ENCODE measurements around the gene SAA2. TPM values are rescaled to one million over a fixed set of nuclear protein-coding genes. Genes with fewer than 3 reads are reported as not detected.

The SAA2 gene
- polyA plus RNA-seq, 1 donor (not counting 4 experiments of a cell fraction or from before 2014, with no cell fraction given), result 1.2 TPM

DNA sequence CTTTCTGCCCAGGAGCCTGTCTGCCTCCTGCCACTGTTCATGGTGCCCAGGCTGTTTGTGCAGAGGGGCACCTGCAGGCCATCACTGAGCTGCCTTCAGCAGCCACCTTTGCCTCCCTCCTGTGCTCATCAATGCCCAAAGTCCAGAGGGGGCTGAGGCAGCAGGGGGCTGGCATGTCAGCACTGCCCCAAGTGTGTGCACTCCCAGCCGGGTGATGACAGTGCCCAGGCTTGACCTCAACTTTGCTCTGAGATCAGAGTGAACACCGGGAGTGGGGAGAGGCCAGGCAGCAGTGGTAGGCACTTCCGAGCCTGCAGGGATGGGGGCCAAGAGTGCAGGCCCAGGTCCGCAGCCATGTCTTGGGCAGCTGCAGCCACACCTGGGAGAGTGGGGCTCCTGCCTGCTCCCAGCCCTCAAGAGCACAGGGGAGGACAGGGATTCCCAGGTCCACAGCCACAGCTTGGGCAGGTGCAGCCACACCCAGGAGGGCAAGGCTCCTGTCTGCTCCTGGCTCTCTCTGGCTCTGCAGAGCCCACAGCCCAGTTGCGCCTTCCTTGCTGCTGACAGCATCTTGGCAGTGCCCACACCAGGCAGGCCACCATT is 27.1 kb downstream of the SAA2 start:
- Histone ChIP-seq H2AFZ (ENCODE audit: control insufficient read depth, low read length) (no peak overlapping the region), H3K9ac (ENCODE audit: control insufficient read depth, extremely low read depth, insufficient read depth, low read length) (no peak overlapping the region), H3K27ac (ENCODE audit: control insufficient read depth, insufficient read depth, low read length) (no peak overlapping the region), H3K9me1 (ENCODE audit: control insufficient read depth, extremely low read depth, insufficient read depth, low read length) (no peaks in the 10 kb centered on the region), H3K36me3 (ENCODE audit: control insufficient read depth in 2 of 2, extremely low read depth in 1 of 2, insufficient read depth in 2 of 2, low read length in 2 of 2) (no peaks in the 10 kb centered on the region), H3K79me2 (ENCODE audit: control insufficient read depth, insufficient read depth, low read length) (no peaks in the 10 kb centered on the region), H3K4me3 (ENCODE audit: control insufficient read depth in 2 of 3, extremely low read depth in 1 of 3, insufficient read depth in 2 of 3, low read depth in 1 of 3, low read length in 3 of 3) (no peak overlapping the region), H3K4me1 (ENCODE audit: control insufficient read depth, extremely low read depth, insufficient read depth, low read length) (no peaks in the 10 kb centered on the region), H4K20me1 (ENCODE audit: control insufficient read depth, extremely low read depth, insufficient read depth, low read length) (no peaks in the 10 kb centered on the region), H3K4me2 (ENCODE audit: control insufficient read depth, extremely low read depth, insufficient read depth, low read depth, low read length) (no peak overlapping the region), H3K27me3 (ENCODE audit: control insufficient read depth, extremely low read depth, insufficient read depth, low read length) (peaks cover 4% of the 10 kb centered on the region), H3K9me3 (ENCODE audit: control insufficient read depth, low read depth, low read length) (no peaks in the 10 kb centered on the region)
- dilution Hi-C loops (cut with MboI; ENCODE audit: extremely low pct_ligation_motif_present, low sequenced_read_pairs), result no loop called here
- FAIRE-seq (no peak), DNase-seq (ENCODE audit: low read depth, low spot score) (no peak)
- TF ChIP-seq, protein P1, sequence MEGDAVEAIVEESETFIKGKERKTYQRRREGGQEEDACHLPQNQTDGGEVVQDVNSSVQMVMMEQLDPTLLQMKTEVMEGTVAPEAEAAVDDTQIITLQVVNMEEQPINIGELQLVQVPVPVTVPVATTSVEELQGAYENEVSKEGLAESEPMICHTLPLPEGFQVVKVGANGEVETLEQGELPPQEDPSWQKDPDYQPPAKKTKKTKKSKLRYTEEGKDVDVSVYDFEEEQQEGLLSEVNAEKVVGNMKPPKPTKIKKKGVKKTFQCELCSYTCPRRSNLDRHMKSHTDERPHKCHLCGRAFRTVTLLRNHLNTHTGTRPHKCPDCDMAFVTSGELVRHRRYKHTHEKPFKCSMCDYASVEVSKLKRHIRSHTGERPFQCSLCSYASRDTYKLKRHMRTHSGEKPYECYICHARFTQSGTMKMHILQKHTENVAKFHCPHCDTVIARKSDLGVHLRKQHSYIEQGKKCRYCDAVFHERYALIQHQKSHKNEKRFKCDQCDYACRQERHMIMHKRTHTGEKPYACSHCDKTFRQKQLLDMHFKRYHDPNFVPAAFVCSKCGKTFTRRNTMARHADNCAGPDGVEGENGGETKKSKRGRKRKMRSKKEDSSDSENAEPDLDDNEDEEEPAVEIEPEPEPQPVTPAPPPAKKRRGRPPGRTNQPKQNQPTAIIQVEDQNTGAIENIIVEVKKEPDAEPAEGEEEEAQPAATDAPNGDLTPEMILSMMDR (optimal IDR thresholded peaks at IDR 0.05 in 1 of 3, IDR thresholded peaks at IDR 0.05 in 1 of 3, conservative IDR thresholded peaks at IDR 0.05 in 1 of 3; ENCODE audit: extremely low read depth in 1 of 3, insufficient read depth in 2 of 3, low read length in 3 of 3), result no peak
- no peak for TF ChIP-seq EZH2 (IDR thresholded peaks at IDR 0.05; ENCODE audit: low read length)

DNA sequence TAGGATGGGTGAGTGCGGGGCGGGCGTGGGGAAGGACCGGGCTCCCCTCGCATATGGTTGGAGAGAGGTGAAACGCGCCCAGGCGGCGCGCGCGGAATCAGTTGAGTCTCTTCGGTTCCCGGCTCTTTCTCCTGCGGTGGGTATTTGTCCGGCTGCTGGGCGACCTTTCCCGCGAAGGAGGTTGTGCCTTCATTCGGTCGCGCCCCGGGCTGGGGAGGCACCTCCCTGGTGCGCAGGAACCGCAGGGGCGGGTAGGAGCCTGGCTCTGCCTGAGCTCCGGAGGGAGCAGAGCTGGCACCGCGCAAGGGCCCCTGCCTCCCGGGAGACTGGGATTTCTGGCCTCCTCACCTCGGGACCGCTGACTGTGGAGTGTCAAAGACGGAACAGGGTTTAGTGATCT is 39.4 kb downstream of the SAA2 start:
- no peak overlapping the region for H2AFZ ChIP-seq (ENCODE audit: control insufficient read depth, low read length)
- DNase-seq (ENCODE audit: low read depth, low spot score), result no peak
- no peaks in the 10 kb centered on the region for H4K20me1 ChIP-seq (ENCODE audit: control insufficient read depth, extremely low read depth, insufficient read depth, low read length)
- no peak overlapping the region for H3K4me2 ChIP-seq (ENCODE audit: control insufficient read depth, extremely low read depth, insufficient read depth, low read depth, low read length)
- no peak overlapping the region for H3K4me3 ChIP-seq (ENCODE audit: control insufficient read depth in 2 of 3, extremely low read depth in 1 of 3, insufficient read depth in 2 of 3, low read depth in 1 of 3, low read length in 3 of 3)
- peaks cover 15% of the 10 kb centered on the region for H3K27me3 ChIP-seq (ENCODE audit: control insufficient read depth, extremely low read depth, insufficient read depth, low read length)
- TF ChIP-seq, protein P1 (optimal IDR thresholded peaks at IDR 0.05 in 1 of 3, IDR thresholded peaks at IDR 0.05 in 1 of 3, conservative IDR thresholded peaks at IDR 0.05 in 1 of 3; ENCODE audit: extremely low read depth in 1 of 3, insufficient read depth in 2 of 3, low read length in 3 of 3), result no peak
- TF ChIP-seq EZH2 (IDR thresholded peaks at IDR 0.05; ENCODE audit: low read length), result no peak
- no peaks in the 10 kb centered on the region for H3K9me3 ChIP-seq (ENCODE audit: control insufficient read depth, low read depth, low read length)
- no peaks in the 10 kb centered on the region for H3K4me1 ChIP-seq (ENCODE audit: control insufficient read depth, extremely low read depth, insufficient read depth, low read length)
- dilution Hi-C loops (cut with MboI; ENCODE audit: extremely low pct_ligation_motif_present, low sequenced_read_pairs), result no loop called here
- FAIRE-seq, result no peak
- no peak overlapping the region for H3K9ac ChIP-seq (ENCODE audit: control insufficient read depth, extremely low read depth, insufficient read depth, low read length)
- H3K36me3 ChIP-seq (ENCODE audit: control insufficient read depth in 2 of 2, extremely low read depth in 1 of 2, insufficient read depth in 2 of 2, low read length in 2 of 2), result no peaks in the 10 kb centered on the region
- H3K27ac ChIP-seq (ENCODE audit: control insufficient read depth, insufficient read depth, low read length), result no peak overlapping the region
- no peaks in the 10 kb centered on the region for H3K79me2 ChIP-seq (ENCODE audit: control insufficient read depth, insufficient read depth, low read length)
- no peaks in the 10 kb centered on the region for H3K9me1 ChIP-seq (ENCODE audit: control insufficient read depth, extremely low read depth, insufficient read depth, low read length)
